ENCODE measurements around the gene FADS6.

- TF ChIP-seq CTCF (IDR thresholded peaks at IDR 0.05; ENCODE audit: low read depth, low read length): no peak
- TF ChIP-seq MAX (IDR thresholded peaks at IDR 0.05; ENCODE audit: low read depth, low read length): no peak
- no peak for TF ChIP-seq MYC (IDR thresholded peaks at IDR 0.05; ENCODE audit: low read depth, low read length)
Observed at GRCh38 chr17:74907012-74907411, 13.6 kb upstream of the FADS6 start.

Measured in NB4 (cell line).